GM19043 (cell line): ENCODE measurements around the gene ITPR1.

Experiments used
- ATAC-seq: cut with Tn5 transposase; IDR thresholded peaks from one replicate; pipeline ENCODE4 v1.9.1; 2021; ENCODE audit warnings: low read depth; ENCODE audit not compliant: unreplicated experiment

ITPR1 gene

GRCh38 chr3:4856564-4856963 is 363.4 kb downstream of the ITPR1 start:
- ATAC-seq = no peak

GRCh38 chr3:4856986-4857385 is 363.8 kb downstream of the ITPR1 start:
- ATAC-seq = no peak

- no peak for ATAC-seq
Observed at GRCh38 chr3:4859788-4860187, 366.6 kb downstream of the ITPR1 start.

- no peak for ATAC-seq
Observed at GRCh38 chr3:4862973-4863372, 369.8 kb downstream of the ITPR1 start.

GRCh38 chr3:4864503-4864902 is 371.4 kb downstream of the ITPR1 start:
- ATAC-seq = no peak

GRCh38 chr3:4865714-4866113 is 372.6 kb downstream of the ITPR1 start:
- ATAC-seq = no peak

GRCh38 chr3:4866866-4867265 is 373.7 kb downstream of the ITPR1 start:
- no peak for ATAC-seq

- ATAC-seq = no peak
Observed at GRCh38 chr3:4877173-4877787, 384.1 kb downstream of the ITPR1 start.

GRCh38 chr3:4880850-4881249 is 387.7 kb downstream of the ITPR1 start:
- ATAC-seq = no peak

GRCh38 chr3:4882548-4882947 is 389.4 kb downstream of the ITPR1 start:
- no peak for ATAC-seq

GRCh38 chr3:4883011-4883410 is 389.9 kb downstream of the ITPR1 start:
- ATAC-seq = no peak

- no peak for ATAC-seq
Observed at GRCh38 chr3:4884888-4885287, 391.7 kb downstream of the ITPR1 start.

- ATAC-seq = no peak
Observed at GRCh38 chr3:4885316-4885715, 392.2 kb downstream of the ITPR1 start.

- no peak for ATAC-seq
Observed at GRCh38 chr3:4886448-4886847, 393.3 kb downstream of the ITPR1 start.

- ATAC-seq = no peak
Observed at GRCh38 chr3:4887177-4887576, 394.0 kb downstream of the ITPR1 start.

- ATAC-seq = peak; percentile 74
Observed at GRCh38 chr3:4888913-4889846, 396.0 kb downstream of the ITPR1 start.

GRCh38 chr3:4889896-4890295 is 396.7 kb downstream of the ITPR1 start:
- ATAC-seq = no peak

- no peak for ATAC-seq
Observed at GRCh38 chr3:4894891-4895530, 401.9 kb downstream of the ITPR1 start.

GRCh38 chr3:4895838-4896237 is 402.7 kb downstream of the ITPR1 start:
- ATAC-seq = no peak
